Left ventricle myocardium inferior (tissue), 1 donor: ENCODE data around the gene KCNT2. TPM values are rescaled to one million over a fixed set of nuclear protein-coding genes. Genes with fewer than 3 reads are reported as not detected.

Experiments used
- DNase-seq: peaks from one replicate; pipeline ENCODE4 v3.0.0-alpha.2; 2020
- H3K27ac ChIP-seq: fragments of 200-600 bp; replicated peaks from 2 replicates; pipeline ENCODE4 v1.8.0; 2021
- H3K27me3 ChIP-seq: fragments of 200-600 bp; 2 replicates; pipeline ENCODE4 v1.8.0; 2021; ENCODE audit warnings: low read depth
- H3K36me3 ChIP-seq: fragments of 200-600 bp; 2 replicates; pipeline ENCODE4 v1.8.0; 2021
- H3K4me1 ChIP-seq: fragments of 200-600 bp; 2 replicates; pipeline ENCODE4 v1.8.0; 2021
- H3K4me3 ChIP-seq: fragments of 200-600 bp; 2 replicates; pipeline ENCODE4 v1.8.0; 2021; ENCODE audit warnings: mild to moderate bottlenecking, moderate library complexity
- H3K9me3 ChIP-seq: fragments of 200-600 bp; replicated peaks from 2 replicates; pipeline ENCODE4 v1.8.0; 2021
- intact Hi-C: fragments of 100-400 bp; cut with micrococcal nuclease; formaldehyde crosslinking; loops from one replicate; pipeline ENCODE4 v1.11.0; 2022
- total RNA-seq: library from RNA; stranded (reverse); fragmentation: NEBNext Ultra II Directional; extraction: Animal tissue kit (Norgen Biotek cat#: 25700); gene quantifications from one replicate; pipeline ENCODE4 v1.2.1, GENCODE V29; 2021
- TF ChIP-seq, protein P1 (sequence below): fragments of 200-600 bp; IDR thresholded peaks from 2 replicates; pipeline ENCODE4 v1.8.0; 2021; ENCODE audit warnings: antibody characterized with exemption, mild to moderate bottlenecking, borderline replicate concordance
- donor health status: DM: no; HTN: yes; CAD: no; lungs with severe emphysema.

The KCNT2 gene
- total RNA-seq, 1 donor from 2014 or later = 0.60 TPM

DNA sequence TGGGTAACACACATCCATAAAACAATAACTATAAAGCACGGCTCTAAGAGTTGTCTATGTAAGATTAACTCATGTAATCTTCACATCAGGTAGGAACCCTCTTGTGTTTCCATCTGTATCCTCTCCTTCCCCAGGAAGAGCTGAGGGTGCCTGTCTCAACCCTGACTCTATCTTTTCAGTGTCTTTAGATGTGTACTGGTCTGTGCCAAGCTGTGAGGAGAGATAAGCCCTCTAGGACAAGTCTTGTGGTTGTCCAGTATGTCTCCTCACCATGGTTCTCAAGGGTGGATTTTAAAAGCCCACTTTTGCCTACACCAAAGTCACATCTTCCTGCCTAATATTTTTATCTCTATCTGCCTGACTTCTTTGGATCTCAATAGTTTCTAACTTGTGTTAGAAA lies 300.1 kb downstream of the KCNT2 start:
- Histone ChIP-seq H3K27me3 (no peaks in the 10 kb centered on the region), H3K27ac (no peak overlapping the region), H3K4me3 (no peak overlapping the region), H3K36me3 (no peaks in the 10 kb centered on the region), H3K4me1 (no peaks in the 10 kb centered on the region), H3K9me3 (no peaks in the 10 kb centered on the region)
- TF ChIP-seq, protein P1, sequence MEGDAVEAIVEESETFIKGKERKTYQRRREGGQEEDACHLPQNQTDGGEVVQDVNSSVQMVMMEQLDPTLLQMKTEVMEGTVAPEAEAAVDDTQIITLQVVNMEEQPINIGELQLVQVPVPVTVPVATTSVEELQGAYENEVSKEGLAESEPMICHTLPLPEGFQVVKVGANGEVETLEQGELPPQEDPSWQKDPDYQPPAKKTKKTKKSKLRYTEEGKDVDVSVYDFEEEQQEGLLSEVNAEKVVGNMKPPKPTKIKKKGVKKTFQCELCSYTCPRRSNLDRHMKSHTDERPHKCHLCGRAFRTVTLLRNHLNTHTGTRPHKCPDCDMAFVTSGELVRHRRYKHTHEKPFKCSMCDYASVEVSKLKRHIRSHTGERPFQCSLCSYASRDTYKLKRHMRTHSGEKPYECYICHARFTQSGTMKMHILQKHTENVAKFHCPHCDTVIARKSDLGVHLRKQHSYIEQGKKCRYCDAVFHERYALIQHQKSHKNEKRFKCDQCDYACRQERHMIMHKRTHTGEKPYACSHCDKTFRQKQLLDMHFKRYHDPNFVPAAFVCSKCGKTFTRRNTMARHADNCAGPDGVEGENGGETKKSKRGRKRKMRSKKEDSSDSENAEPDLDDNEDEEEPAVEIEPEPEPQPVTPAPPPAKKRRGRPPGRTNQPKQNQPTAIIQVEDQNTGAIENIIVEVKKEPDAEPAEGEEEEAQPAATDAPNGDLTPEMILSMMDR = no peak
- no peak for DNase-seq
- intact Hi-C loops = no loop called here

DNA sequence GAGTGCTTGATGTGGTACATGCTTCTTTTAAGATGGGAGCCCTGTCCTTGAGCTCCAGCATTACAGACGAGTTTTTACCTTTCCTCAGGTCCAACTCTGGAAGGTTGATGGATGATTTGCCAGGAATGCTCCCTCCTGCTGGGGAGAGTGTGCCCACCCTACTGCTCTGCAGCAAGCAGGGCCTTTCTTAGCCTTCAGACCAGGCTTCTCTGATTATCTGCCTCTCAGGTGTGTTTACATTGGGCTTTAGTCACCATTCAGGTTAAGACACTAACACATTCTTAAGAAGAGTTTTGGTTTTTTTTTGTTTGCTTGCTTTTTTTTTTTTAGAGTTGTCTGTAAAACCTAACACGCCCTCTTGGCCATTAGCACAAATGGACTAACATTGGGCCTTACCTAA lies 301.8 kb downstream of the KCNT2 start:
- H3K4me3 ChIP-seq = no peak overlapping the region
- no peaks in the 10 kb centered on the region for H3K4me1 ChIP-seq
- no peak overlapping the region for H3K27ac ChIP-seq
- DNase-seq = no peak
- H3K27me3 ChIP-seq = no peaks in the 10 kb centered on the region
- no peaks in the 10 kb centered on the region for H3K36me3 ChIP-seq
- intact Hi-C loops = no loop called here
- no peaks in the 10 kb centered on the region for H3K9me3 ChIP-seq
- TF ChIP-seq, protein P1 = no peak

DNA sequence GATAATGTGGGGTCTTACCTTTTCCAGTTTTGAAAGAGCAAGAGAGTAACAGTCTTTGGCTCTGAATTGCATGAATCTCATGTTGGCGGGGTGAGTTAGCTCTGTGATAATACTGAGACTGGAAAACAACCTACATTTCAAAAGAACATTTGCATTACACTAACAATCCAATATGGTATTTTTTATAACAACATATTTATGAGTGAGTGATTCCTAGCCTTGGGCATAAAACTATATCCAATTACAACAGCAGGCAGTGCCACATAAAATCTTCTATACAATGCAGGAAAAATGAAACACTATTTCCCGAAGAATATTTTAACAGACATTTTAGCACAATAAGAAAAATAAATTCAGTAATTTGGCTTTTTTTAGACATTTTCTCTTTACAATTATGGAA lies 303.0 kb downstream of the KCNT2 start:
- TF ChIP-seq, protein P1 = no peak

DNA sequence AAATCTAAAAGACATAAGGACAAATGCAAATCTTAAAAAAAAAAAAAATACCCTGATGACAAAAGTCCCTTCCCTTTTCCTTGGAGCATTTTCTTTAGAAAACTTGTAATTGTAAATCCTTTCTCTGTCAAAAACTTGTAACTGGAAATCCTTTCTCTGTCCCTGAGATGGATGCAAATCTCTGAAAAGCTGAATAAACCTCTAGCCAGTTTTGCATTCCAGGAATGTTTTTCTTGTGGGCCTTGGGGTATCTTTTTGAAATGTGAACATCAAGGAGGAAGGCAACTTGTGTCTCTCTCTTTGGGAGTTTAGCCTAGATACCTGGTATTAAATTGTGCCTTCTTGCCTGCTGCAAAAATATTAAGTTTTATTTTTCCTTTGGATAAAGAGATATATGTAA lies 305.3 kb downstream of the KCNT2 start:
- H3K36me3 ChIP-seq = no peaks in the 10 kb centered on the region
- H3K4me3 ChIP-seq = no peak overlapping the region
- intact Hi-C loops = no loop called here
- H3K4me1 ChIP-seq = no peaks in the 10 kb centered on the region
- TF ChIP-seq, protein P1 = no peak
- H3K27ac ChIP-seq = no peak overlapping the region
- H3K27me3 ChIP-seq = no peaks in the 10 kb centered on the region
- no peaks in the 10 kb centered on the region for H3K9me3 ChIP-seq
- DNase-seq = no peak

More for the DNA sequence above, 303.0 kb downstream of the KCNT2 start:
- intact Hi-C loops = no loop called here
- Histone ChIP-seq H3K36me3 (no peaks in the 10 kb centered on the region), H3K27ac (no peak overlapping the region), H3K9me3 (no peaks in the 10 kb centered on the region), H3K4me3 (no peak overlapping the region), H3K4me1 (no peaks in the 10 kb centered on the region), H3K27me3 (no peaks in the 10 kb centered on the region)
- no peak for DNase-seq

DNA sequence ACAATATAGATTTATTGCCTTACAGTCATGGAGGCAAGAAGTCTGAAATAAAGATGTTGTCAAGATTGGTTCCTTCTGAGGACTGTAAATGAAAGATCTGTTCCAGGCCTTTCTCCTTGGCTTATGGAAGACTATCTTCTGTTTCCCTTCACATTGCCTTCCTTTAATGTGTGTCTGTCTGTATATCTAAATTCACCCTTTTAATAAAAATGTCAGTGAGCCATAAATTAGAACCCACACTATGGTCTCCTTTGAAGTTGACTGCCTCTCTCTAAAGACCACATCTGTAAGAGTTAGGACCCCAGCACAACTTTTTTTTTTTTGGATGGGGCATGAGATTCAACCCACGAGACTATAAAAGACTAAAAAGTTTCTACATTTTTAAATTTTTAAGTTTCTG lies 305.8 kb downstream of the KCNT2 start:
- no peak overlapping the region for H3K27ac ChIP-seq
- TF ChIP-seq, protein P1 = no peak
- H3K36me3 ChIP-seq = no peaks in the 10 kb centered on the region
- no peaks in the 10 kb centered on the region for H3K4me1 ChIP-seq
- no peak for DNase-seq
- intact Hi-C loops = no loop called here
- H3K27me3 ChIP-seq = no peaks in the 10 kb centered on the region
- H3K9me3 ChIP-seq = no peaks in the 10 kb centered on the region
- H3K4me3 ChIP-seq = no peak overlapping the region

DNA sequence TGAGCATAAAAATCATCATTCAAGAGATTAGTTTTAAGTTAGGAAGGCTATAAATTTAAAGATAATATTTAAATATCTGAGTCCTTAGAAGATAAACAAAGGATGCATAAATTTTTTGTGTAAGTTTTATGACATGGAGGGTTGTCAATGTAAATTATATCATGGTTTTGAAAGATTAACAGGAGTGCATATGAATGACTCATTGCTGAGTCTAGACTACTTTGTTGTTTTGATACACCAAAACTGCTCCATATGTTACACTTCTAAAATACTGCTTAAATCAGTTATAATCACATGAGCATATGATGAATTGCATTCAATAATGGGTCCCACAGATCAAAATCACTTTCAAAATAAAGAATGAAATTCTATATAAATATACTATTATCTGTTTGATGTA lies 312.5 kb downstream of the KCNT2 start:
- Histone ChIP-seq H3K27ac (no peak overlapping the region), H3K36me3 (no peaks in the 10 kb centered on the region), H3K4me3 (no peak overlapping the region), H3K27me3 (no peaks in the 10 kb centered on the region), H3K4me1 (no peaks in the 10 kb centered on the region), H3K9me3 (no peaks in the 10 kb centered on the region)
- DNase-seq = no peak
- intact Hi-C loops = no loop called here
- TF ChIP-seq, protein P1 = no peak
